AML-193 (cell line): ENCODE data around the gene RHOA.
"Not testable (repeated sequence)": the region's sequence is repeated elsewhere in the genome, so short reads cannot be mapped to it uniquely, and the experiment has no call there.

Experiments used
- DNase-seq, 2 experiments: peaks; one replicate each; lab custom pipeline; 2025; lab: John Stamatoyannopoulos, UW

The RHOA gene

DNA sequence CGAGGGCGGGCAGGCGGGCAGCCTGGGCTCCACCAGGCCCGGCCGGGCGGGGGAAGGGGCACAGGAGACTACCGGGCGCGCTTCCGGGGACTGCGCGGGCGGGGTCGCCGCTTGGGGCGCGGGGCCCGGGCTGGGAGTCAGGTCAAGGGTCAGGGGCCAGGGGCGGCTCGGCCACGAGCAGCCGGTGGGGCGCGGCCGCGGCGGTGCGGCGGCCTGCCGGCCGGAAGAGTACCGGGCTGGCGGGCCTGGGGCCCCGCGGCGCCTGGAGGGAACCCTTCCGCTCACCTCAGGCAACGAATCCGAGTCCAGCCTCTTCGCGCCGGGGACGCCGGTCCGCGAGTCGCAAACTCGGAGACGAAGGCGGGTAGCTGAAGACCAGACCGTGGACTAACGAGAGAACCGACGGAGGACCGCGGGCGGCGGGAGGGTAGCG is 225 bp downstream of the RHOA start:
- peak; percentile 48 to 56 for DNase-seq

DNA sequence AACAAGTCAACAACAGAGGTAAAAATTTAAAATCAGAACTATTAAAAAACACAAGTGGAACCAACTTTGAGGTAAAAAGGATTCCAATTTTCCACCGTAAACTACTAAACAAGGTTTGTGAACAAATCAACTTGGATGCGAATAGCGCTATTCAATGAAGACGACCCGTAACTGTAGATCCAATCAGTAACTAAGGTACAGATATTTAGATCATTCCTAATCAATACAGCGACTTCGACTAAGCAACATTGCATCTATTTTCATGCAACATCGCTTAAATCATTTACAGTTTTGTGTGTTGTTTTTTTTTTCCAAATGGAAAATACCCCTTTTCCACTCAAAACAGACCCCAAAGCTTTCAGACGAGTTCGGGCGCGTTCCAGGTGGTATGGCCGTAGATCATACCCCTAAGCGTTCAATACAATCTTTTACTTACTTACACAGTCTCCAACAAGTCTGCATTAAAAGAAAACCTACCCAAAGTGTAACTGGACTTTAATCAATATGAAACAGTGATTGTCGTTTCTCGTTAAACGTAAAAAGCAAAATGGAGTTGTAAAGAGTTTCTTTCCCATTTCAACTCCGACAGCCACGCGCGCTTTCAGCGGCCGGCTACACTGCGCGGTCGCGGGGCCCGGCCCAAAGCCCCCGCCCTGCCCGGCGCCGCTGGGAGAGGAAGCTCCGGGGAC is 786 bp downstream of the RHOA start:
- DNase-seq: no peak

DNA sequence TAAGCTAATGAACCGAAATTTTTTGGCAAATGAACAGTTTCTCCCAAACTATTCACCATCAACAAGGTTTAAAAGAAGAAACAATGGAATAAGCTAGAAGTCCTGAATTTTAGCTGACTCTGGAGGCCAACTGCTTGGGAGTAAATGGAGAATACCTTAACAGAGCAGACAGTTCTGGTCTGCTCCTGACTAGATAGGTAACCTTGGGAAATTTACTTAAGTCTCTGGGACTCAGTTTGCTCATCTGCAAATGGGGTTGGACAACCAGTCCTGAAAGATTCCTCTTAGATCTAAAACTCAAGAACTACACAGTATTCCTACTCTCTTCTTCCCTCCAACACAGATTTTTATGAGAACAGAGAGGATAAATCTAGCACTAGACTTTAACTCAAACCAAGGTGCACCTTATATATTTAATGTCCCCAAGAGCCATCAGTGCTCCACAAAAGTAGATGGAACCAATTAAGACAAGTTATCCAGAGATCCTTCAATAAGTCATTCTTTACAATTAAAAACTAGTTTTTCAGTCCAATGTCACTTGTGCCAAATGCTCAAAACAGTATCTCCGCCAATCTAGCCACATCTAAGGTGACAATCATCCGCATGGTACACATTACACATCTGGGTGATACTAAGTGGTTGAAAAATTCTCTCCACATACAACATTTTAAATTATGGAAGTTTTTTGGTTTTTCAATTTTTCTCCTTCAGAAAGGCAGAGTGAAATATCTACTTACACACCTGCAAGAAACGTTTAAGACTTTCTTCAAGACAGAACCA is 1.5 kb downstream of the RHOA start:
- DNase-seq: no peak

GRCh38 chr3:49406571-49407565 is 4.9 kb downstream of the RHOA start:
- peak; percentile 46 to 62 for DNase-seq

DNA sequence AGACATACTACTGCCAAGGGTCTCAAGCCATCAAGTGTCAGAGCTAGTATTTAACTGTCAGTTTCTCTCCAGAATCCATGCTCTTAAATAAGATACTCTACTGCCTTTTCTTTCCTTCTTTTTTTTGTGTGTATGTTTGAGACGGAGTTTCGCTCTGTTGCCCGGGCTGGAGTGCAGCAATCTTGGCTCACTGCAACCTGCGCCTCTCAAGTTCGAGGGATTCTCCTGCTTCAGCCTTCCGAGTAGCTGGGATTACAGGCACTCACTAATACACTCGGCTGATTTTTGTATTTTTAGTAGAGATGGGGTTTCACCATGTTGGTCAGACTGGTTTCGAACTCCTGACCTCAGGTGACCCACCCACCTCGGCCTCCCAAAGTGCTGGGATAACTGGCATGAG is 6.2 kb downstream of the RHOA start:
- DNase-seq: not testable (repeated sequence)

DNA sequence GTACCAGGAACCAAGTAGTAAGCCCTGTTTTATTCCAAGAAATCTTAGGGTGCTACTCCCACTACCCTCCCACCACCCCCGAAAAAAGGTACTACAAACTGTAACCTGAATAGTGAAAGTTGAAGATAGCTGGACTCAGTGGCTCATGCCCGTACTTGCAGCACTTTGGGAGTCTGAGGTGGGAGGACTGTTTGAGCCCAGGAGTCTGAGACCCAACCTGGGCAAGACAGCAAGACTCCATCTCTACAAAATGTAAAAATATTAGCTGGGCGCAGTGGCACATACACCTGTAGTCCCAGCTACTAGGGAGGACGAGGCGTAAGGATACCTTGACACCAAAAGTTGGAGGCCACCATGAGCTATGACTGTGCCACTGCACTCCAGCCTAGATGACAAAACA is 7.9 kb downstream of the RHOA start:
- DNase-seq: no peak

DNA sequence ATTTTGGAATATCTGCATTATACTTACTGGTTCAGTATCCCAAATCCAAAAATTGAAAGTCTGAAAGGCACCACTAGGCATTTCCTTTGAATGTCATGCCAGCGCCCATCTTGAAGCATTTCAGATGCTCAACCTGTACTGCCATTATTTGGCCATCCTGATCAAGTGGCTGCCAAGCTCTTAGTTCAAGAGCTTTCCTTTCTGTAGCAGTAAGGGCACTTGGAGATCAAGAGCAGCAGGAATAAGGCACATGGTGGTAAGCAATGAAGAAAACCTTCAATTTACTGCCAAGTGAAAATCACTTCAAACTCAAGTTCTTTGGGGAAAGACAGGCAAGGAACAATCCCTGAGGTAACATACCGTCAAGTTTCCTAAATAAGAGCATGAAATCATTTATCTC is 10.0 kb downstream of the RHOA start:
- no peak for DNase-seq

- no peak for DNase-seq
Observed at GRCh38 chr3:49399461-49399860, 12.3 kb downstream of the RHOA start.

- DNase-seq: peak in 1 of 2 experiments; percentile 11
Observed at GRCh38 chr3:49397470-49397869, 14.3 kb downstream of the RHOA start.

DNA sequence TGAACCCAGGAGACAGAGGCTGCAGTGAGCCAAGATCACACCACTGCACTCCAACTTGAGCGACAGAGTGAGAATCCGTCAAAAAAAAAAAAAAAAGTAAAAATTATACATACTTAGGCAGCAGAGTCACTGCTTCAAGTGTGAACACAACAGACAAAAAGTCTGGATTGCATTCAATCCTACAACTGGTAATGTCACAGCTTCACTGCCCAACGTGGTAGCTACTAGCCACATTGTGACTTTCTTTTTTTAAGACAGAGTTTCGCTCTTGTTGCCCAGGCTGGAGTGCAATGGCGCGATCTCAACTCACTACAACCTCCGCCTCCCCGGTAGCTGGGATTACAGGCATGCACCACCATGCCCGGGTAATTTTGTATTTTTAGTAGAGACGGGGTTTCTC is 20.5 kb downstream of the RHOA start:
- DNase-seq: not testable (repeated sequence)

- no peak for DNase-seq
Observed at GRCh38 chr3:49389297-49389696, 22.5 kb downstream of the RHOA start.

- DNase-seq: no peak
Observed at GRCh38 chr3:49388289-49388820, 23.4 kb downstream of the RHOA start.

DNA sequence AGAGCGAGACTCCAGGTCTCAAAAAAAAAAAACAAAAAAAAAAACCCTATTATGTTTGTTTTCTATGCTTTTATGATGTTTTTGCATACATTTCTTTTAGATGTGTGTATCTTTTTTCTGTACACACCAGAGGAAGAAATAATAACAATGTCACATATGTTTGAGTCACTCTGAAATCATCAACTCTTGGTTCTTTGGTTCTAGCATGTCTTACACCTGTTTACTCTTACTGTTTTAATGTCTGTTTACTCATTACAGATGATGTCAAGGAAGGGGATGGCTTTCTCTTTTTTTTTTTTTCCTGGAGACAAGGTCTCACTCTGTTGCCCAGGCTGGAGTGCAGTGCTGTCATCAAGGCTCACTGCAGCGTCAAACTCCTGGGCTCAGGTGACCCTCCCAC is 24.1 kb downstream of the RHOA start:
- no peak for DNase-seq

GRCh38 chr3:49386056-49386756 is 25.6 kb downstream of the RHOA start:
- peak; percentile 66 to 72 for DNase-seq

GRCh38 chr3:49385617-49386016 is 26.2 kb downstream of the RHOA start:
- no peak for DNase-seq

GRCh38 chr3:49383387-49383786 is 28.4 kb downstream of the RHOA start:
- no peak for DNase-seq

- DNase-seq: no peak
Observed at GRCh38 chr3:49378249-49378895, 33.4 kb downstream of the RHOA start.

- DNase-seq: peak; percentile 35 to 66
Observed at GRCh38 chr3:49377483-49377882, 34.3 kb downstream of the RHOA start.

DNA sequence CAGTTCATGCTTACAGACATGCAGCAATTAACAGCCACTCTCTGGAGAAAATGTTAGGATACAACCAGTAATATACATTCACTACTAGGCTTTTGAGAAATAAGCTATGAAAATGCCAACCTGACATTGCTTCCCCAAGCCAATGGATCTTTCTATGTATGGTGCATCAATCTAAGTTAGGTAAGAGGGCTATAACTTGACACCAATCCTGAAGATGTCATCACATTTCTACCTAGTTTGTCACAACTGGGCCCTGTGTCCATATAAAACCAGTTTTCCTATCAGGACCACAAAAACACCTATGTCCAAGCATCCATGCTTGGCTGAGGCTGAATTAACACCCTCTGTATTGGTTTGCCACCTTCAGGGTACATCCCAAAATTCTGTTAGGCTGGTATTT is 39.8 kb downstream of the RHOA start:
- DNase-seq: no peak

DNA sequence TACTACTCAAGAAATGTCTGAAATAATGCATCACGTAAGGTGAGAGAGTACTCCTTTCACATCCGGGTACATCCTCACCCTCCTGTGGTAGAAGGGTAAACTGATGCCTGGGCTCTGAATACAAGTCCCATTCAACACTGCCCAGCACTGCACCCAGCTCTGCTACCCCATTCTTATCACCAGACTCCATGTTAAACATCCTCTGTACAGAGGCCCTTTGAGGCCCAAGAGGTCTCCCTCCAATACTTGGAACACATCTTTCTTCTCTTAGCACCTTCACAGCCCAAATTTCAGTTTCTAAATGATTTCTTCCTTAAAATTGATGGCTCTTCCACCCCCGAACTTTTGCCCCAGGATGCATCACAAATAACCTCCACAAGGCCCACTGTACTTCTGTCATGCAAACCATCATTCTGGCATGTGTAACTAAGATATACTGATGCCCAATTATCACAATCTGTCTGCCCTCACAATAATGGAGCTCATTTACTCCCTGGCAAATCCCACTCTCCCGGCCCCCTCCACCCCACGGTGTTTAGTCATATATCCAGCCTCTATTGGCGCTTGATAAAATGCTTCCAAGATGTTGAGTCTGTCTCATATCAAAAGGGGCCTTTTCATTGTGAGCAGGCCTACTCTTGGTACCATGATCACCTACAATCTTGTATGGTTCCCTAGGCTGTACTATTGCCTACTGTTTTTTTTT is 41.0 kb downstream of the RHOA start:
- no peak for DNase-seq
